ENCODE results near the gene ACTN4. TPM values are rescaled to one million over a fixed set of nuclear protein-coding genes. Genes with fewer than 3 reads are reported as not detected.

Gene ACTN4
- total and polyA plus RNA-seq, 2 of the 4 experiments (the other 2 are of a cell fraction): 541 to 659 TPM

- no TSS peak for BruUV-seq (replicated peaks)
- H2AK5ac ChIP-seq (ENCODE audit: low read depth, low read length): peak overlapping the region; percentile 99
- no peaks in the 10 kb centered on the region for H3K9me3 ChIP-seq (ENCODE audit: control insufficient read depth, insufficient read depth, low read length)
- peak overlapping the region; percentile 93 for H3K4ac ChIP-seq (ENCODE audit: low read depth, low read length)
- H3K27me3 ChIP-seq (ENCODE audit: control insufficient read depth, insufficient read depth, low read length): no peaks in the 10 kb centered on the region
- H3K9ac ChIP-seq (ENCODE audit: low read depth, low read length): peak overlapping the region; percentile 40
- ChIA-PET CTCF (no interaction called here), POLR2A (ENCODE audit: unreplicated experiment) (interaction anchor here (0.6 kb wide), 1 partner anchor 1596 kb away, joined by 3 read pairs; no protein-coding TSS in a partner anchor)
- peaks cover 41% of the 10 kb centered on the region for H4K20me1 ChIP-seq (ENCODE audit: insufficient read depth, low read length)
- in situ Hi-C loops (cut with MboI; ENCODE audit: low sequenced_read_pairs) (no loop called here), dilution Hi-C loops (cut with HindIII; ENCODE audit: low sequenced_read_pairs, unreplicated experiment) (no loop called here), intact Hi-C loops (cut with micrococcal nuclease) (loop anchor here (5.0 kb wide), 1 partner anchor 33 kb away; no protein-coding TSS in a partner anchor)
- peaks cover 8% of the 10 kb centered on the region for H3K36me3 ChIP-seq (ENCODE audit: control insufficient read depth, insufficient read depth, low read length)
- peak overlapping the region; percentile 85 for H2BK120ac ChIP-seq (ENCODE audit: low read depth, low read length)
- peaks cover 42% of the 10 kb centered on the region for H3K4me1 ChIP-seq (ENCODE audit: control insufficient read depth, insufficient read depth, low read length)
- peak overlapping the region; percentile 76 for H2BK20ac ChIP-seq (ENCODE audit: low read depth, low read length)
- H2AFZ ChIP-seq (replicated peaks; ENCODE audit: low read length, poor library complexity): no peak overlapping the region
- H3K4me2 ChIP-seq (ENCODE audit: low read depth, low read length): peak overlapping the region; percentile 64; the same call in 1 of the 2 replicates
- no peak for DNase-seq
- peak overlapping the region; percentile 70 for H3K18ac ChIP-seq (ENCODE audit: low read depth, low read length)
- H3K27ac ChIP-seq (ENCODE audit: insufficient read depth, low read length): peak overlapping the region; percentile 73
- H2AK9ac ChIP-seq (replicated peaks; ENCODE audit: low read depth, low read length, poor library complexity): peak overlapping the region; percentile 48
- peak overlapping the region; percentile 97 for H2BK5ac ChIP-seq (ENCODE audit: low read depth, low read length, poor library complexity, severe bottlenecking)
- H4K5ac ChIP-seq (ENCODE audit: low read depth, low read length): peak overlapping the region; percentile 97
- H3K4me3 ChIP-seq (ENCODE audit: insufficient read depth, low read depth, low read length): no peak overlapping the region
- no peak for TF ChIP-seq NFE2L2 (IDR thresholded peaks at IDR 0.05; ENCODE audit: low read depth, low read length)
- TF ChIP-seq MAFK (IDR thresholded peaks at IDR 0.05; ENCODE audit: low read depth, low read length): no peak
- TF ChIP-seq SMC3 (IDR thresholded peaks at IDR 0.05; ENCODE audit: low read depth, low read length): no peak
- TF ChIP-seq MXI1 (IDR thresholded peaks at IDR 0.05; ENCODE audit: borderline replicate concordance, low read depth, low read length): no peak
- TF ChIP-seq MAZ (IDR thresholded peaks at IDR 0.05; ENCODE audit: borderline replicate concordance, low read depth, low read length): no peak
- H4K91ac ChIP-seq (ENCODE audit: insufficient read depth, low read depth, low read length): peak overlapping the region; percentile 88
- H3K23ac ChIP-seq (ENCODE audit: low read depth, low read length): peak overlapping the region; percentile 95
- H3K79me1 ChIP-seq (ENCODE audit: low read depth in 1 of 2, low read length in 2 of 2): peaks cover 8 to 82% of the 10 kb centered on the region in 2 experiments
- H3K9me1 ChIP-seq (ENCODE audit: insufficient read depth, low read length): peaks cover 31% of the 10 kb centered on the region
- no CpG with 5 or more reads among the region's 15 CpGs for WGBS, 2 experiments (ENCODE audit: extremely low coverage in 2 of 2, insufficient read length in 1 of 2)
- peak overlapping the region; percentile 73 to 81 for H4K8ac ChIP-seq (ENCODE audit: low read depth in 2 of 2, low read length in 2 of 2)
- H3K14ac ChIP-seq (replicated peaks; ENCODE audit: low read depth, low read length): peak overlapping the region; percentile 78
- no peak for ATAC-seq (ENCODE audit: low read depth)
- H2BK15ac ChIP-seq (ENCODE audit: low read depth, low read length): peak overlapping the region; percentile 95; the same call in 2 of the 3 replicates
- peak overlapping the region; percentile 75 for H3K56ac ChIP-seq (ENCODE audit: extremely low read depth, insufficient read depth, low read length)
Observed at GRCh38 chr19:38684862-38685665, 37.6 kb downstream of the ACTN4 start.

Data from IMR-90 (cell line).